Prostate gland (tissue), 2 donors: ENCODE data around the gene TGFBR3L.

Source experiments
- CTCF ChIP-seq, 4 experiments: fragments of 200-600 bp in 2 of 4; fragments of 450-650 bp in 2 of 4; sonication (generic) in 2 of 4; IDR thresholded peaks; 1 replicate in 3 of 4; 2 replicates in 1 of 4; pipeline ENCODE4 v1.5.1; 2016 to 2019; ENCODE audit warnings: antibody characterized with exemption in 4 of 4, mild to moderate bottlenecking in 2 of 4, moderate library complexity in 2 of 4
- POLR2A ChIP-seq: fragments of 450-650 bp; IDR thresholded peaks from one replicate; pipeline ENCODE4 v1.6.1; 2016; ENCODE audit warnings: antibody characterized with exemption, mild to moderate bottlenecking
- POLR2AphosphoS5 ChIP-seq: sonication (generic); formaldehyde crosslinking; IDR thresholded peaks from one replicate; pipeline ENCODE4 v1.6.1; 2017; ENCODE audit warnings: antibody characterized with exemption

GRCh38 chr19:7965259-7965841 lies 50.7 kb downstream of the TGFBR3L start:
- TF ChIP-seq CTCF (IDR thresholded peaks at IDR 0.05) = no peak
- no peak for TF ChIP-seq POLR2AphosphoS5
- TF ChIP-seq POLR2A = no peak
